SKM-1 (cell line): ENCODE data around the gene WDR38.

Experiments used
- DNase-seq: peaks from one replicate; lab custom pipeline; 2025; ENCODE audit not compliant: unreplicated experiment; lab: John Stamatoyannopoulos, UW

The WDR38 gene, protein sequence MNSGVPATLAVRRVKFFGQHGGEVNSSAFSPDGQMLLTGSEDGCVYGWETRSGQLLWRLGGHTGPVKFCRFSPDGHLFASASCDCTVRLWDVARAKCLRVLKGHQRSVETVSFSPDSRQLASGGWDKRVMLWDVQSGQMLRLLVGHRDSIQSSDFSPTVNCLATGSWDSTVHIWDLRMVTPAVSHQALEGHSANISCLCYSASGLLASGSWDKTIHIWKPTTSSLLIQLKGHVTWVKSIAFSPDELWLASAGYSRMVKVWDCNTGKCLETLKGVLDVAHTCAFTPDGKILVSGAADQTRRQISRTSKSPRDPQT

DNA sequence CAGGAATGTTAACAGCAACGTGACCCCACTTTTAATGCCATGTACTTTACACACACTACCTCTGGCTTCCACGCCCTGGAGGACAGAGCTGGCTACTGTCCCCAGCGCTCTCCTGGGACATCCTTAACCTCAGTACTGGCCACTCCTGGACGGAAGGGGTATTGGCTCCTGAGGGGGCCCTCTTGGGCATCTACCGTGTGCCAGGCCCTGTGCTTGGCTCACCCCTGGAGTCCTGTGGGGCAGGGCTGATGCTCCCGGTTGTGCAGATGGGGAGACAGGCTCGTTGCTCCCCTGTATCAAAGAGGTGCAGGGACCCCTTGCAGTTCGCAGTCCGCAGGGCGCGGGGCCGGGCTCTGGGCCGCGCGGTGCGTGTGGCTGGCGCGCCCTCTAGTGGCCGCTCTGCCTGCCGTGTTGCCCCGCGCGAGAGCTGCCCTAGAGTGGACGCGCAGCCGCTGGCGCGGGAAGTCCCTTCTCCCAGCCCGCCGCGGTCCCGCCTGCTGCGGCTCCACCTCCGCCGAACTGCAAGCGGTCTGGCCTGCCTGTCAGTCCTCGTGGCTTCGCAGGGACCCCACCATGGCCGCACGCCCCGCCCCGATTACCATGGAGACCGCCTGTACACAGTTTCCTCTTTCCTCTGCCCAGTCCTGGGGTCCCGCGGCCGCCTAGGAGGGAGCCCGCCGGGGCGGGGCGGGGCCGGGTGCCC is at the start of gene WDR38:
WDR38 (plus strand) TSS at position 632 of the 703 bp plus-strand sequence. CDS start 72 bp downstream, outside the sequence.
- DNase-seq, result peak; percentile 76

DNA sequence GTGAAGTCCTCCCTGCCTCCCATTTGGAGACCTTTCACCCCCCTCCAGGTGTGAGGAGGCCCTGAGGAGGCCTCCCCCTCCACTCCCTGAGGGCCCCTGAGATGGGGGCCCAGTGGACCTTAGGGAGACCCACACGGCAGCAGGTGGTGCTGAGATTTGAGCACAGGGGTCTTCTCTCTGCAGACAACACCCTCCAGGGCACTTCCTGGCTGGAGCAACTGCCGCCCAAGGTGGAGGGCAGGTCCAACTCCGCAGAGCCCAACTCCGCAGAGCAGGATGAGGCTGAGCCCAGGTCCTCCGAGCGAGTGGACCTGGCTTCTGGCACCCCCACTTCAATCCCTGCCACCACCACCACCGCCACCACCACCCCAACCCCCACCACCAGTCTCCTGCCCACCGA is 49.3 kb upstream of the WDR38 start:
- no peak for DNase-seq

DNA sequence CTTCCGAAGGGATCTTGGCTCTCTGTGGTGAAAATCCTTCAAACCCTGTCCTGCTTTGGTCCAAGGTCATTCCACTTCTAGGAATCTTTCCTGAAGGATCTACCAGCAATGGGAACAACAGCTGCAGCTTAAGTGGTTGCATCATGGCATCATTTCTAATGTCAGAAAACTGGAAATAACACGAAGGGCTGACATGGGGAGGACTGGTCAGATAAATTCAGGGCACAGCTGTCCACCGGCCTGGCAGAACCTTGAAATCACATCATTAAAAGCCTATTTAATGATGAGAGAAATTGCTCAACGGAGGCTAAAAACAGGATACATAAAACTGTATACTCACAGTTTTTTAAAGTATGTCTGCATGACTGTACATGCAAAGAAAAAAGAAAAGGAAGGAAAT is 48.1 kb upstream of the WDR38 start:
- DNase-seq, result no peak

DNA sequence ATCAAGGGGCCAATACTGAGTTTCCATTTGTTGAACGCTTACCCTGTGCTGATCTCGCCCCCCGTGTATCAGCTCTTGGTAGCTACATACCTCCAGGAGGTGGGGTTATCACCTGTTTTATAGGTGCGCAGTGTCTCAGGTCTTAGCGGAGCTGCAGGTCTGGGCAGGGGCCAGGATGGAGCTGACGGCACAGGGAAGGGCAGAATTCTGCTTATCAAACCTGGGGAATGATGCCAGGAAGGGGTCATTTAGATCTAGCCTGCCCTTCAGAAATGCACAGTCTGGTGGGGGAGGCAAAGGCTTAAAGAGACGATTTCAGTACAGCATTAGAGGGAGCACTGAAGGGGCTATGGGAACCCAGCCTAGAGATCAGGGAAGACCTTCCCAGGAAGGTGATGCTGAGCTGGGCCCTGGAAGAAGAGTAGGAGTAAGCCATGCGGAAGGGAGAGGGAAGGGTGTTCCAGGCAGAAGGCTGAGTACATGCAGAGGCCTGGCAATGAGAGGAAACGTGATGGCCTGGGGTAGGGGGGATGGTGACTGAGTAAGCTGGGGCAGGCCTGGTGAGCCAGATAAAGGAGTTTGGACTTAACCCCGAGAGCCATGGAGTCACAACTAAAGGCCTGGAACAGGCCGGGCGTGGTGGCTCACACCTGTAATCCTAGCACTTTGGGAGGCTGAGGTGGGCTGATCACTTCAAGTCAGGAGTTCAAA is 44.9 kb upstream of the WDR38 start:
- no peak for DNase-seq

DNA sequence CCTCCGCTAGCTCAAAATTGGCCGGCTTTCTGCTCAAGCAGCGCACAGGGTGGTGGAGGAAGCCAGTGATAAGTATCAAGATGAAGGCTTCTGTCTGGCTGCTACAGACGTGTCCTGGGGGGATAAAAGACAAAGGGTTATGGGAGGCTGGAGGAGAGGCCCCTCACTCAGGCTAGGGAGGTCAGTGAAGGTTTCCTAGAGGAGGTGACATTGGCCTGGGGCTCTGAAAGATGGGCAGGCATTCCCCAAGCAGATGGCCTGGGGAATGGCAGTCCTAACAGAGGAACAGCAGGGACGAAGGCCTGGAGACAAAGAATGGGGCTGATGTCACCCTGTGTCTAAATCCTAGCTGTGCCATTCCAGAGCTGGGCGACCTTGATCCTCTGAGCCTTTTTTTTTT is 44.0 kb upstream of the WDR38 start:
- DNase-seq, result no peak

DNA sequence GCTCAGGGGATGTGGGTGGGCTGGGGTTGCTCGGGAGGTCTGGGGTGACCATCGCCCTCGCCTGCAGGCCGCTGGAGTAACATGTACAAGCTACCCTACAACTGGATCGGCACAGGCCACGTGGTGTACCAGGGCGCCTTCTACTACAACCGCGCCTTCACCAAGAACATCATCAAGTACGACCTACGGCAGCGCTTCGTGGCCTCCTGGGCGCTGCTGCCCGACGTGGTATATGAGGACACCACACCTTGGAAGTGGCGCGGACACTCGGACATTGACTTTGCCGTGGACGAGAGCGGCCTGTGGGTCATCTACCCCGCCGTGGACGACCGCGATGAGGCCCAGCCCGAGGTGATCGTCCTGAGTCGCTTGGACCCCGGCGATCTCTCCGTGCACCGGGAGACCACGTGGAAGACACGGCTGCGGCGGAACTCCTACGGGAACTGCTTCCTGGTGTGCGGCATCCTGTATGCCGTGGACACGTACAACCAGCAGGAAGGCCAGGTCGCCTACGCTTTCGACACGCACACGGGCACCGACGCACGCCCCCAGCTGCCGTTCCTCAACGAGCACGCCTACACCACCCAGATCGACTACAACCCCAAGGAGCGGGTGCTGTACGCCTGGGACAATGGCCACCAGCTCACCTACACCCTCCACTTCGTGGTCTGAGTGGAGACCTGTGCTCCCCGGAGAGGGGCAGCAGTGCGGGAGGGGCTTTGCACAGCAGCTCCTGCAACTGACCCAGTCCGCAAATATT is 43.3 kb upstream of the WDR38 start:
- no peak for DNase-seq

DNA sequence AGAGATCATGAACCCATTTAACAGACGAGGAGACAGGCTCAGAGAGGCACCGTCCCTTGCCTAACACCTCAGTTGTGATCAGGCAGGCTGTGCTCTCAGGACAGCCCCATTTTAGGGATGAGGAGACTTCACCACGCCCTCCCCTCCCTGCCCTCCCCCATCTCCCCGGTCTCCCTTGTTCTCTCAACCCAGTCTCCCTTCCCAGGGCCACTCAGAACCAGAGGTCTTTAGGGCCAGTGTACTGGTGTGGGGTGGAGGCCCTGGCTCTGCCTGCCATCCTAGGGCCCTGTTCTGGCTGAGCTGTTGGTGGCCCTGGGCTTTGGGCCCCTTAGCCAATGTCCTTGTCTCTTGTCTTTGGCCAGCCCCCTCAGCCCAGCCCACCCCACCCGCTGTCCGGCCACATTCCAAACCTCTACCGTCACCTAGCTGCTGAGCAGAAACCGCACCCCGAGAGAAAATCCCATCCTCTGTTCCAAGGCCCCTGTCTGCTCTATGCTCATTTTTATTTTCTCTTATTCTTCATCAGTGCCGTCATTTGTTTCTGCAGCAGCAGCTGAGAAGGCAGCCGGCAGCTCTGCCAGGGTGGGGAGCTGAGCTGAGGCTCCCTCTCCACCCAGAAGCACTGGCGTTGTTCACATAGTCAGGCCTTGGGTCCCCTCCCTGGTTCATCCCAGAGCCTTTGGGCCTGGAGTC is 42.5 kb upstream of the WDR38 start:
- no peak for DNase-seq

DNA sequence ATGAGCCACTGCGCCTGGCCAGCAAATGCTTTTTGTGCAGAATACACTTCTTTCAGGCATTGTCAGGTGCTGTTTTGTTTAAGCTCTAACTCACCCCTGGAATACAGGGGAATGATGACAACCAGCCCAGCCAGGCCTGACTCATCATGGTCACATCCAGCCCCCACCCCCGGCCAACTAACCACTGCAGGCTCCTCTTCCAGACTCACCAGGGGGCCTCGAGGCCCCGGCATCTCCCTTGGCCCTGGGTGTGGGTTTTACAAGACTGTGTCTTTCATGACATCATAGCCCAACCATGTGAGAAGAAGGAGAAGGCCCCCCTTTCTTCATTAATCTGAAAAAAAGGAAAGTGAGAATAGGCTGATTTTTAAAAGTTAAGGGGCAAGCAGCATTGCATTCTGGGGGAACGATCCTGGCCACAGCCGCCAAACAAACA is 40.8 kb upstream of the WDR38 start:
- no peak for DNase-seq

DNA sequence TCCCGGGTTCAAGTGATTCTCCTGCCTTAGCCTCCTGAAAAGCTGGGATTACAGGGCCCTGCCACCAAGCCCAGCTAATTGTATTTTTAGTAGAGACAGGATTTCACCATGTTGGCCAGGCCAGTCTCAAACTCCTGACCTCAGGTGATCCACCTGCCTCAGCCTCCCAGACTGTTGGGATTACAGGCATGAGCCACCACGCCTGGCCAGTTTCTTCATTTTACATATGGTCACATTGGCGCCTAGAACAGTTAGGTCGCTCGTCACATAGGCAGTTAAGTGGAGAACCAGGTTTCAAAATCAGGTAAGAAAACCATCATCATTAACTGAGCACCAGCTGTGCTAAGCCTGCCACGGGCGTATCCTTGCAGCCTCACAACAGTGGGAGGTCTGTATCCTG is 40.2 kb upstream of the WDR38 start:
- no peak for DNase-seq

DNA sequence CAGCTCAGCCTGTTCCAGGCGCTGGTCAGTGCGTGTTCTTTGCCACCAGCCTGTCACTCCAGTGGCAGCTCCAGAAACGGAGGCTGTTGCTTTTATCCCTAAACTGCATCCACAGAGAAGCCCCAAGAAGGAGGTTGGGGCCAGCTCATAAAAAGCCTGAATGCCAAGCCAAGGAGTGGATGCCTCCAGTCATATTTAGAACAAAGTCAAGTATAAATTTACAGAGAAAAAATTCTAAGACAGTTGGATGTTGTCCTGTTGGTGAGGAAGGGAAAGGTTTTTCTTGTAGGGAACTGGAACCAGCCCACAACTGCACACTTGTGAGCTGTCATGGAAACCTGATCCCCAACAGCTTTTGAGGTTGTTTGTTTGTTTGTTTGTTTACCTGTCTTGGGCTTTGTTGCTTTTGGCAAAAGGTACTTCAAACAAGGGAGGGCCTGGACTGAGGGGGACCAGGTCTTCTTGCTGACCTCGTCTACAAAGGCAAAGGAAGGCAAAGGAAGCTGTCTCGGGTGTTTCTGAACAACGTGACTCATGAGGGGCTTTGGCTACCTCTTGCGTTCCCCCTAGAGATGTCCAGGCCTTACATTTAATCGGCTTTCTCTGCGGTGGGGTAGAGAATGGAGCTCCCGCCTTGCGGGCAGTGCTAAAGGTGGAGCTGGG is 39.6 kb upstream of the WDR38 start:
- DNase-seq, result no peak

DNA sequence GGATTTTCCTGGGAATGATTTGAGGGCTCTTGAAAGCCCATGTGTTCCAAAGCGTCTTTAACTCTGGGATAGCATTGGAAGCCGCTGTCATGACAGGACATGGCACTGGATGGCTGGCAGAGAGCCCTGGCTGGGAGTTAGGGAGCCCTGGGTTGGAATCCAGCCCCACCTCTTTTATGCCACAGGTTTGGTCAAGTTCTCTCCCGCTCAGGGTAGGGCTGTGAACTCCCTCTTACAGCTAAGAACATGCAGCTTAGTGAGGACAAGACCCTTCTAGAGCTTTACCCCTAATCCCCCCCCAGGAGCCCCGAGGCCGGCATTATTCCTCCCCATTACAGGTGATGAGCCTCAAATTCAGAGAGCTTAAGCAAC is 39.1 kb upstream of the WDR38 start:
- DNase-seq, result no peak

DNA sequence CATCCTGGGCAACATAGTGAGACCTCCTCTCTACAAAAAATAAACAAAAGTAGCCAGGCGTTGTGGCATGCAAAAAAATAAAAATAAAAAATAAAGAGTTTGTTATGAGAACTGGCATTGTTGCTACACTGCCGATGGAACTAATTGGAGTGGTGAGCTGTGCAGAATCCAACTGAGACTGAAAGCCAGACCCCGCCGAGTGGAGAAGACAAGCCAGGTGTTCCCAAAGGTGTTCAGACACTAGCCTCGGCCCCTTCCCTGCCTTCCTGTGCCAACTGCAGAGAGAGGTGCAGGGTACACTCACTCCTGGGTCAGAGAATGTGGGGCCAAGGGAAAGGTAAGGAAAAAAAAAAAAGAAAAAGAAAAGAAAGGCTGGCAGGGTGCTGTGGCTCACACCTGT is 37.7 kb upstream of the WDR38 start:
- no peak for DNase-seq

DNA sequence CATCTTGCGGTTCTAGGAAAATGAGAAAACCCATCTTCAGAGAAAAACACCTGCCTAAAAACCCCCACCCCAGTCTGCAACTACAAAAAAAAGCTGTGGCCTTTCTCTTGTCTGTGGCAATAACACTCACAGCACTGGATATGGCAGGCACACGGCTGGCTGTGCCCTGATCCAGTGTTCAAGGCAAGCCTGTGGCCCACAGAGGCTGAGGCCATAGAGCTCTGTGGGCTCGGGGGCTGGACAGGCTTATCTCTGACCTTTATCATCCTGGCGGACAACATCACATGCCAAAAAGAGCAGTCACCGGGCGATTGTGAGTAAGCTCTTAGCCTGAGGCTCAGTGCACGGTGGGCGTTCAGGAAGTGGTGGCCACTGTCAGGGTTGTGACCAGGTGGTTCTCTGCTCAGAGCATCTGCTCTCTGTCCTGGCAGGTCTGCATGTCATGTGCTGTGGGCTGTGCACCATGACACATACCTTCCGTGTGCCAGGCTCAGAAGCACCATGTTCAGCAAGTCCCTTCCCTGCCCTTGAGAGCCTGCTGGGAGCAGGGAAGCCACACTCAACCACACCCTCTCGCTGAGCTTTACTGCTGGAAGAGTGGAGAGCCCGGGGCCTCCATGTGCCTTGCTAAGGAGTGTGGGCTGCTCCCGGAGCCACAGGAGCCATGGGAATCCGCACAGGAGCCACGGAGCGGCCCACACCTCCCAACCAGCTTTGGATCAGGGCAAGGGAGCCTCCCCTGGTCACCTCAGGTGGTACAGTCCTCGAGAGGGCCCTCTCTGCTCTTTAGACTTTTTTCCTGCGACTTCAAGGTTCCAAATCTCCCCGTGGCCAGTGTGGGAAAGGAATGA is 34.6 kb upstream of the WDR38 start:
- no peak for DNase-seq

DNA sequence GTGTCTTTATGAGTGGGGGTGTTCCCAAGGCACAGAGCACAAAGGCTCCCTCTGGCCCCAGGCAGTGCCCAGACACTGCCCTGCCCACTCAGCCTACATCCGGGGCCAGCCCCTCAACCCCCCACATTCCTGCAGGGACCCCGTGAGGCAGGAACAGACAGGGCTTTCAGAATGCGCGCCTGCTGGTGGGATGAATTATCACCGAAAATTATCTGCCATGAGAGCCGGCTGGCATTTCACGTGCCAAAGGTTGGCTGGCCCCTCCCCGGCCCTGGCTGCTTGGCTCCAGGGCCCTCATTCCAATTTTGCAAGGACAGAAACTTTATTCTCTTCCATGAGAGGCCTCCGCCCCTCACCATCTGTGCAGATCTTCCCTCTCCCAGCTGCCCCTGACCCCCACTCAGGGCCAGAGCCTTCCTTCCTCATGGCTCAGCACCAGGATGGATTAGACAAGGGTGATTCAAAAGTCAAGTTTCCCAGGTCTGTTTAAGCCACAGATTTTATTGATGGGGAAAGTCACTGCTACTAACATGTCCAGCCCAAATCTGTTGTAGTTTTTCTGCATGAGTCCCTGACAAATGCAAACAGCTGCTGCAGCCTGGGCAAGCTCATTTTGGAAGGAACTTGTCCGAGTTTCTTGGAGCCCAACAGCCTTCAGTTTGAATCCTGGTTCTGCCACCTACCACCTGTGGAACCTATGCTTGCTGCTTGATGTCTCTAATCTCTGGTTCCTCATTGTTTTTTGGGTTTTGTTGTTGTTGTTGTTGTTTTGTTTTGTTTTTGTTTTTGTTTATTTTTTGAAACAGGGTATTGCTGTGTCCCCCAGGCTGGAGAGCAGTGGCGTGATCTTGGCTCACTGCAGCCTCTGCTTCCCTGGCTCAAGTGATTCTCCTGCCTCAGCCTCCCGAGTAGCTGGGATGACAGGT is 32.3 kb upstream of the WDR38 start:
- no peak for DNase-seq

DNA sequence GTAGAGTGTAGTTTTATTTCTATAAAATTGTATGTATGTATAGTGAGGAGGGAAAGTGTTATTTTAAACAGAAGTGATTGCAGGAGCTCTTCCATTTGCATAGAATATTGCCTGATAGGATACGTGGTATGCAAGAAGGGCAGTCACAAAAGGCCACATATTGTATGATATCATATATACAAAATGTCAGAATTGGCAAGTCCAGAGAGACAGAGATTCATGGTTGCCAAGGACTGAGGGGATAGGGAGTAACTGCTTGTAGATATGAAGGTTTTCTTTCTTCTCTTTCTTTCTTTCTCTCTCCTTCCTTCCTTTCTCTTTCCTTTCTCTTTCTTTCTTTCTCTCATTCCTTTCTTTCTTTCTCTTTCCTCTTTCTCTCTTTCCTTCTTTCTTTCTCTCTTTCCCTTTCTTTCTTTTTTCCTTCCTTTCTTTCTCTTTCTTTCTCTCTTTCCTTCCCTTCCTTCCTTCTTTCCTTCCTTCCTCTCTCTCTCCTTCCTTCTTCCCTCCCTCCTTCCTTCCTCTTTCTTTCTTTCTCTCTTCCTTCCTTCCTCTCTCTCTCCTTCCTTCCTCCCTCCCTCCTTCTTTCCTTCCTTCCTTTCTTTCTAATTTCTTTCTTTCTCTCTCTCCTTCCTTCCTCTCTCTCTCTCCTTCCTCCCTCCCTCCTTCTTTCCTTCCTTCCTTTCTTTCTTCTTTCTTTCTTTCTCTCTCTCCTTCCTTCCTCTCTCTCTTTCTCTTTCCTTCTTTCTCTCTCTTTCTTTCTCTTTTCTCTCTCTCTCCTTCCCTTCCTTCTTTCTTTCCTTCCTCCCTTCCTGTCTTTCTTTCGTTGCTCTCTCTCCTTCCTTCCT is 24.5 kb upstream of the WDR38 start:
- DNase-seq, result no peak

DNA sequence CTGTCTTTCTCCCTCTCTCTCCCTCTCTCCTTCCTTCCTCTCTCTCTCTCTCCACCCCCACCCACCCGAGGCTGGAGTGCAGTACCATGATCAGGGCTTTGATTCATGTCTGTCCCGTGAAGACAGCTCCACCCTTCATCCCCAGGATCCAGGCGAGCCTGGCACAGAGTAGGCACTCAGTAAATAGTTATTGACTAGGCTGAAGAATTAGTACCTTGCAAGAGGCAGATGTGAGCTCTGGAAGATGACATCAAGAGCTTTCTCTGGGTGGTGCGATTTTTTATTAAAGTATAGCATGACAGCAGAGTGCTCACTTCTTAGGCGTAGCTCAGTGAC is 24.0 kb upstream of the WDR38 start:
- DNase-seq, result no peak

DNA sequence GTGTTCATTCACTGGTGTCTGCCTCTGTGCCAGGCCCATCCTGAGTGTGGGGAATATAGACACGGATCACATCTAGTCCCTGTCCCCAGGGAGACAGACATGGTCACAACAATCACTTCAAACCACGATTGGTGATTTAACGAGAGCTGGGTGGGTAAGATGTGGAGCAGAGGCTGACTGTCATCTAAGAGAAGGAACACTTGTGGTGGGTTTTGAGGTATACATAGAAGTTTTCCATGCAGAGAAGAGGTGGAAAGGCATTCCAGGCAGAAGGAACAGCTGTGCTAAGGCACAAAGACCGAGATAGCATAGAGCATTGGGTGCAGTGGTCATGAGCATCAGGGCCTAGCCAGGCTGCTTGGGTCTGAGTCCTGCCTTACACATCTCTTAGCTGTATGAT is 22.7 kb upstream of the WDR38 start:
- DNase-seq, result no peak
